GM12878 (cell line): Measurements from ENCODE around the gene ZNF512B. TPM values are rescaled to one million over a fixed set of nuclear protein-coding genes. Genes with fewer than 3 reads are reported as not detected.
A peak's percentile ranks its signal among the peaks of the same experiment; 100 is the strongest.

Experiments
- E2F4 ChIP-seq: IDR thresholded peaks from 2 replicates; pipeline ENCODE4 v1.6.1; 2012; ENCODE audit warnings: low read depth, low read length, improper control_type of control experiment
- GATAD2B ChIP-seq: fragments of 450-650 bp; conservative IDR thresholded peaks from 2 replicates; pipeline ENCODE4 v1.6.1; 2017; ENCODE audit warnings: low read depth, mild to moderate bottlenecking, moderate library complexity
- HDGF ChIP-seq: fragments of 450-650 bp; IDR thresholded peaks from 2 replicates; pipeline ENCODE4 v1.6.1; 2016; ENCODE audit warnings: antibody characterized with exemption
- NBN ChIP-seq: fragments of 450-650 bp; IDR thresholded peaks from 2 replicates; pipeline ENCODE4 v1.6.1; 2016
- PKNOX1 ChIP-seq: fragments of 450-650 bp; IDR thresholded peaks from 2 replicates; pipeline ENCODE4 v1.6.1; 2016; ENCODE audit warnings: mild to moderate bottlenecking
- REST ChIP-seq: IDR thresholded peaks from 2 replicates; pipeline ENCODE4 v1.6.1; 2012; ENCODE audit warnings: mild to moderate bottlenecking, low read depth, low read length
- SMARCA5 ChIP-seq: fragments of 450-650 bp; IDR thresholded peaks from 2 replicates; pipeline ENCODE4 v1.6.1; 2017; ENCODE audit warnings: mild to moderate bottlenecking
- ZBTB40 ChIP-seq: fragments of 450-650 bp; IDR thresholded peaks from 2 replicates; pipeline ENCODE4 v1.6.1; 2016; ENCODE audit warnings: mild to moderate bottlenecking, moderate library complexity, borderline replicate concordance
- ZNF24 ChIP-seq: fragments of 450-650 bp; IDR thresholded peaks from 2 replicates; pipeline ENCODE4 v1.6.1; 2017; ENCODE audit warnings: antibody characterized with exemption, mild to moderate bottlenecking
- polyA plus RNA-seq, 11 experiments: library from polyadenylated mRNA; depleted of rRNA in 4 of 11; unstranded in 6 of 11; stranded (reverse) in 5 of 11; fragments of >200 nt; fragmentation: Nextera tagmentation in 4 of 11; fragmentation: Illumina TruSeq in 1 of 11; extraction: Ambion mirVana in 4 of 11; extraction: Trizol in 1 of 11; gene quantifications; 1 replicate in 1 of 11; 2 replicates in 10 of 11; pipeline versions ENCODE4 v1.2.1 to v1.2.3, GENCODE V29; 2011 to 2016; ENCODE audit warnings: inconsistent platforms in 2 of 11, missing spikeins in 2 of 11, low read depth in 1 of 11
- total RNA-seq, 4 experiments: library from RNA; depleted of rRNA in 3 of 4; stranded (reverse); fragments of >200 nt in 3 of 4; fragmentation: Illumina TruSeq in 1 of 4; extraction: Trizol in 1 of 4; gene quantifications; 2 replicates each; pipeline versions ENCODE4 v1.2.1 to v1.2.3, GENCODE V29; 2013 to 2021

The ZNF512B gene
- total and polyA plus RNA-seq, 10 of the 15 experiments (the other 5 are each of a cell fraction or from before 2014, with no cell fraction given) = 0.06 to 23.9 (median 4.0) TPM

GRCh38 chr20:64011366-64011779 is 41.6 kb upstream of the ZNF512B start (continued):
- TF ChIP-seq E2F4 (no peak), REST (no peak), SMARCA5 (0 out of 2 replicates have a peak, but pooled peaks have one; percentile 57), ZNF24 (0 out of 2 replicates have a peak, but pooled peaks have one; percentile 11), HDGF (0 out of 2 replicates have a peak, but pooled peaks have one; percentile 10), GATAD2B (0 out of 2 replicates have a peak, but pooled peaks have one; percentile 23), NBN (no peak), ZBTB40 (0 out of 2 replicates have a peak, but pooled peaks have one; percentile 45), PKNOX1 (peak; percentile 53; the same call in 1 of the 2 replicates)
